IPS-11a (cell line): Measurements from ENCODE around the gene MGA.
A peak's percentile ranks its signal among the peaks of the same experiment; 100 is the strongest.

Source experiments
- H3K4me3 ChIP-seq: one replicate; pipeline ENCODE4 v1.5.1; 2013; ENCODE audit warnings: low read depth, low read length, control low read depth

Gene MGA

GRCh38 chr15:41660235-41661077, at the start of gene MGA:
Gene MGA (plus strand): TSS chr15:41660405.
- H3K4me3 ChIP-seq, result peak within 1 kb of the TSS; percentile 77

GRCh38 chr15:41620536-41621199, 39.5 kb upstream of the MGA start:
- peak overlapping the region; percentile 43 for H3K4me3 ChIP-seq

- H3K4me3 ChIP-seq, result peak overlapping the region; percentile 43
These were observed 38.7 kb upstream of the MGA start for GRCh38 chr15:41621200-41622193.

DNA sequence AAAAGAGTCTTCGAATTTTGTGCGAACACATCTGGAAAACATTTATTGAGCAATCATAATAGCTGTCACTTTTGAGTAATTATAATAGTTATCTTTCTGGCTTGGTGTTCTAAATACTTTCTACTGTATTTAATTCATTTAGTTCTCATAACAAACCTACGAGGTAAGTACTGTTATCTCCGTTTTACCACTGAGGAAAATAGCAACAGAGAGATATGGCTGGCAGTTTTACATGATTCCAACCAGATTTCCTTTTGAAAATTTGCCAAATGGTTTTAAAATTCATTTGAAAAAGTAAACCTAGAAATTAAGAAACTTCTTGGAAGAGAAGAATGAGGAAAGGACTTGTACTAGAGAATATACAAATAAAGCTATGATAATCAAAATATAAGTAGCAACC, 37.3 kb upstream of the MGA start:
- H3K4me3 ChIP-seq, result no peak overlapping the region

DNA sequence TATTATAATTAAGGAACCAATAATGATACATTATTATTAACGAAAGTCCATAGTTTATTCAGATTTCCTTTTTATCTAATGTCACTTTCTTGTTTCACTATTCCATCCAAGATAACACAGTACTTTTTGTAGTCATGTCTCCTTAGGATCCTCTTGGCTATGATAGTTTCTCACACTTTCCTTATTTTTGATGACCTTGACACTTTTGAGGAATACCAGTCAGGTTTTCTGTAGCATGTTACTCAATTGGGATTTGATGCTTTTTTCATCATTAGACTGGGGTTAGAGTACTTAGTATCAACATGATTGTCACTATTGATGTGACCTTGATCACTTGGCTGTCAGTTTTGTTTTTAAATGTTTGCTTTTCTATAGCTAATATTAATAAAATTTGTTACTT, 33.0 kb upstream of the MGA start:
- H3K4me3 ChIP-seq, result no peak overlapping the region

- H3K4me3 ChIP-seq, result no peak overlapping the region
These were observed 30.7 kb upstream of the MGA start for GRCh38 chr15:41629463-41629862.

- H3K4me3 ChIP-seq, result no peak overlapping the region
These were observed 30.3 kb upstream of the MGA start for GRCh38 chr15:41629883-41630282.

GRCh38 chr15:41630616-41631217, 29.5 kb upstream of the MGA start:
- no peak overlapping the region for H3K4me3 ChIP-seq

GRCh38 chr15:41631880-41632470, 28.2 kb upstream of the MGA start:
- no peak overlapping the region for H3K4me3 ChIP-seq

- H3K4me3 ChIP-seq, result no peak overlapping the region
These were observed 26.6 kb upstream of the MGA start for GRCh38 chr15:41633609-41634008.

GRCh38 chr15:41634072-41634626, 26.1 kb upstream of the MGA start:
- no peak overlapping the region for H3K4me3 ChIP-seq

DNA sequence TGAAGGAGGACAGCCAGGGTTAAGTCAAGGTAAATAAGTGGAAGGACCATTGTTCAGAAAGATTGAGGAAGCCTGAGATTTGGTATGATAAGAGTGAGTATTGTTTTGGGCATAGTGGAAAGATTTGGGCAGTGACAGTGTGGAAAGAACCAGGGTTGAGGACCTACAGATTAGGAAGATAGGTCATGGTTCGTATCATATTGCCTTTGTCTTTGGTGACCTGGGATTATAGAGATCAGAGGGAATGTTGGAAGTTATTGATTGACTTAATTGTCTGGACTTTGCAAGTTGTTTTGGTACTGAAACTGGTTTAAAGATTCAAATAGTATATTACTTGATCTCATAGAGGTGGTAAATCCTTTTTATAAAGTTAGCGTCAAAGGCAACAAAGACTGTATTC, 23.1 kb upstream of the MGA start:
- H3K4me3 ChIP-seq, result no peak overlapping the region

DNA sequence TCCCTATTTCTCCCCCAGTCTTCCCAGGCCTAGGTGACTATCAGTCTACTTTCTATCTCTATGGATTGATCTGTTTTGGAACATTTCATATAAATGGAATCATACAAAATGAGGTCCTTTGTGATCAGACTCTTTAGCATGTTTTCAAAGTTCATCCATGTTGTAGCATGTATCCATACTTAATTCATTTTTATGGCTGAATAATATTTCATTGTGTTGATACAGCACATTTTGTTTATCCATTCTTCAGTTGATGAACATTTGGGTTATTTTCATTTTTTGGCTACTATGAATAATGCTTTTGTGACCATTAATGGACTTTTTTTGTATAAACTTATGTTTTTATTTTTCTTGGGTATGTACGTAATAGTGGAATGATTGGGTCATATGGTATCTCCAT, 19.2 kb upstream of the MGA start:
- H3K4me3 ChIP-seq, result no peak overlapping the region

GRCh38 chr15:41647262-41647661, 12.9 kb upstream of the MGA start:
- no peak overlapping the region for H3K4me3 ChIP-seq

DNA sequence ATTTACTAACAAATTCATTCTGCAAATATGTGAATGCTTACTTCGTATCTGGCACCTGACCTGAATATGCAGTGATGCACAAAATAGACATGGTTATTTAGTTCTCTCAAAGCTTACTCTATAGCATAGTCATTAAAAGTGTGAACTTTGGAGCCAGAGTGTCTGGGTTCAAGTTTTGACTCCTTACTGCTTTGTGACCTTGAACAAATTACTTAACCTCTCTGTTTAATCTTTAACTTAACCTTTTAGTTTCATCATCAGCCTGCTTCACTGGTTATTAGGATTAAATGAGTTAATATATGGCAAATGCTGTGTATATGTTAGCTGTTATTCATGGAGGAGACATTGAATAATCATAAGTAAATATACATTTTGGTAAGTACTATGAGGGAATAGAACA, 12.1 kb upstream of the MGA start:
- H3K4me3 ChIP-seq, result no peak overlapping the region

- no peak overlapping the region for H3K4me3 ChIP-seq
These were observed 11.4 kb upstream of the MGA start for GRCh38 chr15:41648770-41649169.

DNA sequence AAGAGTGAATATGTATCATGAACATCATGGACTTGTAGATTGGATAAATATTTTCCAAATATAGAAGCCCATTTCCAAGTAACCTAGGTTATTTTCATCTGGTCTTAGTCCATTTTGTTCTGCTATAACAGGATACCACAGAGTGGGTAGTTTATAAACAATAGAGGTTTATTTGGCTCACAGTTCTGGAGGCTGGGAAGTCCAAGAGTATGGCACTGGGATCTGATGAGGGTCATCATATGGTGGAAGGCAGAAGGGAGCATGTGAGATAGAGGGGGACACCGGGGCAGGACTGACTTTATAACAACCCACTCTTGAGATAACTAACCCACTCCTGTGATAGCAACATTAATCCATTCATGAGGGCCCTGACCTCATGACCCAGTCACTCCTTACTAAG, 9.4 kb upstream of the MGA start:
- H3K4me3 ChIP-seq, result no peak overlapping the region

DNA sequence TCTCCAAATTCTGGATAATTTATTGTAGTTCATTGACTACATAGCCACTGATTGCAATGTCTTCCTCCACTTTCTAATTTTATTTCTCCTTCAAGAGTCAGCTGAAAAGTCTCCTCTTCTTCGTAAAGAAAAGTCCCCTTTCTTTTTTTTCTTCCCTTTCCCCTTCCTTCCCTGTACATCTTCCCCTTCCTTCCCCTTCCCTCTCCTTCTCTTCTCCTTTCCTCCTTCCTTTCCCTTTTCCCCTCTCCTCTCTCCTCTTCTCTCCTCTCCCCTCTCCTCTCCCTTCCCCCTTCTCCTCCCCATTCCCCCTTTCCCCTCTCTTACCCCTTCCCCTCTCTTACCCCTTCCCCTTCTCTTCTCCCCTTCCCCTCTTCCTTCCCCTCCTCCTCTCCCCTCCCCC, 8.8 kb upstream of the MGA start:
- H3K4me3 ChIP-seq, result no peak overlapping the region

GRCh38 chr15:41653760-41654159, 6.4 kb upstream of the MGA start:
- H3K4me3 ChIP-seq, result no peak overlapping the region

DNA sequence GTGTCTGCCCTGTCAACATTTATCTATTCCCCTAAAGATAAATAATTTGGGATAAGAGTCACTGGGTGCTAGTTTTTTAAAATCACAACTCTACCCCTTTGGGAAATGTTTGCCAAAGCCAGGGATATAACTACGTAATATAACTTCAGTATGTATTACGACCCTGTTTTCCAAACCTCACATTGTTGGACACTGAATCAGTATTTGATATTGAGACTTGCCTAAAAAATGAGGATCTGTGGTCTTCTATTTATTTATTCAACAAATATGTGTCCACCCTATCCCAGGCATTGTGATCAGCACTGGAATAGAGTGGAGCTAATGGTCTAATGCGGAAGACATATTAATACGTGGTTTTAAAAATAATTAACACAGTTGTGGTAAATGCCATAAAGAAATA, 4.5 kb upstream of the MGA start:
- no peak overlapping the region for H3K4me3 ChIP-seq
